Measurements from ENCODE around the gene TP53INP2.
"Not testable (repeated sequence)": the region's sequence is repeated elsewhere in the genome, so short reads cannot be mapped to it uniquely, and the experiment has no call there.

TP53INP2 gene

GRCh38 chr20:34664751-34665150, 39.4 kb upstream of the TP53INP2 start:
- H4K8ac ChIP-seq (ENCODE audit: low read depth, low read length); H3K4ac ChIP-seq (ENCODE audit: low read length); H3K23ac ChIP-seq (ENCODE audit: low read depth, low read length, poor library complexity); H2BK12ac ChIP-seq (ENCODE audit: low read length); H2BK5ac ChIP-seq (ENCODE audit: low read length); H3K4me1 ChIP-seq (ENCODE audit: control insufficient read depth in 2 of 2, insufficient read depth in 1 of 2, low read depth in 1 of 2, low read length in 2 of 2); H3K4me3 ChIP-seq (ENCODE audit: low read length in 2 of 2); H3K36me3 ChIP-seq (replicated peaks in 1 of 2; ENCODE audit: control insufficient read depth in 2 of 2, insufficient read depth in 2 of 2, low read length in 2 of 2); H2BK120ac ChIP-seq (ENCODE audit: low read depth, low read length); H2AFZ ChIP-seq (ENCODE audit: low read length); H3K9me3 ChIP-seq (replicated peaks in 1 of 2; ENCODE audit: control insufficient read depth in 2 of 2, insufficient read depth in 1 of 2, low read depth in 1 of 2, low read length in 2 of 2); H3K9ac ChIP-seq (ENCODE audit: low read depth, low read length, poor library complexity); H2AK5ac ChIP-seq (ENCODE audit: low read depth, low read length); H4K91ac ChIP-seq (ENCODE audit: low read depth, low read length, poor library complexity); H3K27ac ChIP-seq (replicated peaks; ENCODE audit: low read length); H3K79me1 ChIP-seq (ENCODE audit: low read depth, low read length); H3K14ac ChIP-seq (ENCODE audit: low read length); H3K18ac ChIP-seq (ENCODE audit: low read length); H3K27me3 ChIP-seq (ENCODE audit: control insufficient read depth in 3 of 3, insufficient read depth in 3 of 3, low read depth in 1 of 3, low read length in 3 of 3); H2BK15ac ChIP-seq (ENCODE audit: low read length); H3K4me2 ChIP-seq (ENCODE audit: insufficient read depth, low read length, poor library complexity, severe bottlenecking); DNase-seq (ENCODE audit: low spot score): not testable (repeated sequence)
- no CpG with 5 or more reads among the region's 7 CpGs for WGBS, 2 donors (ENCODE audit: extremely low coverage in 2 of 2, insufficient read length in 2 of 2, insufficient replicate concordance in 1 of 2)

GRCh38 chr20:34669094-34669493, 35.0 kb upstream of the TP53INP2 start:
- DNase-seq (ENCODE audit: low spot score), result no peak
- peaks cover 0 to 4% of the 10 kb centered on the region in 2 donors for H3K9me3 ChIP-seq (replicated peaks in 1 of 2; ENCODE audit: control insufficient read depth in 2 of 2, insufficient read depth in 1 of 2, low read depth in 1 of 2, low read length in 2 of 2)
- no peak overlapping the region for H3K4me2 ChIP-seq (ENCODE audit: insufficient read depth, low read length, poor library complexity, severe bottlenecking)
- no peak overlapping the region for H2BK15ac ChIP-seq (ENCODE audit: low read length)
- H2BK5ac ChIP-seq (ENCODE audit: low read length), result no peak overlapping the region
- H3K4me1 ChIP-seq (ENCODE audit: control insufficient read depth in 2 of 2, insufficient read depth in 1 of 2, low read depth in 1 of 2, low read length in 2 of 2), result no peaks in the 10 kb centered on the region
- no peak overlapping the region for H3K9ac ChIP-seq (ENCODE audit: low read depth, low read length, poor library complexity)
- no peak overlapping the region for H3K4me3 ChIP-seq (ENCODE audit: low read length in 2 of 2)
- H4K91ac ChIP-seq (ENCODE audit: low read depth, low read length, poor library complexity), result no peak overlapping the region
- peaks cover 3% of the 10 kb centered on the region for H3K79me1 ChIP-seq (ENCODE audit: low read depth, low read length)
- H2AFZ ChIP-seq (ENCODE audit: low read length), result no peak overlapping the region
- H3K27me3 ChIP-seq (ENCODE audit: control insufficient read depth in 3 of 3, insufficient read depth in 3 of 3, low read depth in 1 of 3, low read length in 3 of 3), result no peaks in the 10 kb centered on the region
- H3K27ac ChIP-seq (replicated peaks; ENCODE audit: low read length), result no peak overlapping the region
- no peak overlapping the region for H2BK120ac ChIP-seq (ENCODE audit: low read depth, low read length)
- no peak overlapping the region for H2BK12ac ChIP-seq (ENCODE audit: low read length)
- H3K18ac ChIP-seq (ENCODE audit: low read length), result no peak overlapping the region
- no peak overlapping the region for H3K4ac ChIP-seq (ENCODE audit: low read length)
- H3K23ac ChIP-seq (ENCODE audit: low read depth, low read length, poor library complexity), result no peak overlapping the region
- no peak overlapping the region for H3K14ac ChIP-seq (ENCODE audit: low read length)
- H2AK5ac ChIP-seq (ENCODE audit: low read depth, low read length), result no peak overlapping the region
- WGBS, 2 donors (ENCODE audit: extremely low coverage in 2 of 2, insufficient read length in 2 of 2, insufficient replicate concordance in 1 of 2), result no CpG with 5 or more reads among the region's 1 CpG
- H3K36me3 ChIP-seq (replicated peaks in 1 of 2; ENCODE audit: control insufficient read depth in 2 of 2, insufficient read depth in 2 of 2, low read length in 2 of 2), result no peaks in the 10 kb centered on the region
- H4K8ac ChIP-seq (ENCODE audit: low read depth, low read length), result no peak overlapping the region

- Histone ChIP-seq H3K4ac (ENCODE audit: low read length) (no peak overlapping the region), H4K91ac (ENCODE audit: low read depth, low read length, poor library complexity) (no peak overlapping the region), H2AFZ (ENCODE audit: low read length) (no peak overlapping the region), H2BK5ac (ENCODE audit: low read length) (no peak overlapping the region), H3K27me3 (ENCODE audit: control insufficient read depth in 3 of 3, insufficient read depth in 3 of 3, low read depth in 1 of 3, low read length in 3 of 3) (no peaks in the 10 kb centered on the region), H3K36me3 (replicated peaks in 1 of 2; ENCODE audit: control insufficient read depth in 2 of 2, insufficient read depth in 2 of 2, low read length in 2 of 2) (no peaks in the 10 kb centered on the region), H3K4me1 (ENCODE audit: control insufficient read depth in 2 of 2, insufficient read depth in 1 of 2, low read depth in 1 of 2, low read length in 2 of 2) (no peaks in the 10 kb centered on the region), H2BK120ac (ENCODE audit: low read depth, low read length) (no peak overlapping the region), H3K4me2 (ENCODE audit: insufficient read depth, low read length, poor library complexity, severe bottlenecking) (no peak overlapping the region), H3K23ac (ENCODE audit: low read depth, low read length, poor library complexity) (no peak overlapping the region), H3K79me1 (ENCODE audit: low read depth, low read length) (no peaks in the 10 kb centered on the region), H3K9ac (ENCODE audit: low read depth, low read length, poor library complexity) (no peak overlapping the region), H3K14ac (ENCODE audit: low read length) (no peak overlapping the region), H3K18ac (ENCODE audit: low read length) (no peak overlapping the region), H2AK5ac (ENCODE audit: low read depth, low read length) (no peak overlapping the region), H3K4me3 (ENCODE audit: low read length in 2 of 2) (no peak overlapping the region), H3K9me3 (replicated peaks in 1 of 2; ENCODE audit: control insufficient read depth in 2 of 2, insufficient read depth in 1 of 2, low read depth in 1 of 2, low read length in 2 of 2) (peaks cover 0 to 4% of the 10 kb centered on the region in 2 donors), H2BK15ac (ENCODE audit: low read length) (no peak overlapping the region), H2BK12ac (ENCODE audit: low read length) (no peak overlapping the region), H3K27ac (replicated peaks; ENCODE audit: low read length) (no peak overlapping the region), H4K8ac (ENCODE audit: low read depth, low read length) (no peak overlapping the region)
- DNase-seq (ENCODE audit: low spot score), result no peak
- no CpG with 5 or more reads among the region's 5 CpGs for WGBS, 2 donors (ENCODE audit: extremely low coverage in 2 of 2, insufficient read length in 2 of 2, insufficient replicate concordance in 1 of 2)
Observed at GRCh38 chr20:34673412-34673811, 30.7 kb upstream of the TP53INP2 start.

GRCh38 chr20:34675561-34675960, 28.6 kb upstream of the TP53INP2 start:
- H3K14ac ChIP-seq (ENCODE audit: low read length), result no peak overlapping the region
- H2AFZ ChIP-seq (ENCODE audit: low read length), result no peak overlapping the region
- H3K79me1 ChIP-seq (ENCODE audit: low read depth, low read length), result no peaks in the 10 kb centered on the region
- no peak for DNase-seq (ENCODE audit: low spot score)
- no peak overlapping the region for H2BK15ac ChIP-seq (ENCODE audit: low read length)
- no peaks in the 10 kb centered on the region for H3K36me3 ChIP-seq (replicated peaks in 1 of 2; ENCODE audit: control insufficient read depth in 2 of 2, insufficient read depth in 2 of 2, low read length in 2 of 2)
- no peaks in the 10 kb centered on the region for H3K4me1 ChIP-seq (ENCODE audit: control insufficient read depth in 2 of 2, insufficient read depth in 1 of 2, low read depth in 1 of 2, low read length in 2 of 2)
- H3K4ac ChIP-seq (ENCODE audit: low read length), result no peak overlapping the region
- no peak overlapping the region for H3K18ac ChIP-seq (ENCODE audit: low read length)
- H4K91ac ChIP-seq (ENCODE audit: low read depth, low read length, poor library complexity), result no peak overlapping the region
- H3K4me3 ChIP-seq (ENCODE audit: low read length in 2 of 2), result peak overlapping the region in 1 of 2 donors; percentile 96
- no peak overlapping the region for H4K8ac ChIP-seq (ENCODE audit: low read depth, low read length)
- no peak overlapping the region for H2BK12ac ChIP-seq (ENCODE audit: low read length)
- H3K4me2 ChIP-seq (ENCODE audit: insufficient read depth, low read length, poor library complexity, severe bottlenecking), result no peak overlapping the region
- no peaks in the 10 kb centered on the region for H3K9me3 ChIP-seq (replicated peaks in 1 of 2; ENCODE audit: control insufficient read depth in 2 of 2, insufficient read depth in 1 of 2, low read depth in 1 of 2, low read length in 2 of 2)
- H3K27me3 ChIP-seq (ENCODE audit: control insufficient read depth in 3 of 3, insufficient read depth in 3 of 3, low read depth in 1 of 3, low read length in 3 of 3), result no peaks in the 10 kb centered on the region
- H2BK120ac ChIP-seq (ENCODE audit: low read depth, low read length), result no peak overlapping the region
- no peak overlapping the region for H2AK5ac ChIP-seq (ENCODE audit: low read depth, low read length)
- no peak overlapping the region for H2BK5ac ChIP-seq (ENCODE audit: low read length)
- WGBS, 2 donors (ENCODE audit: extremely low coverage in 2 of 2, insufficient read length in 2 of 2, insufficient replicate concordance in 1 of 2), result no CpG with 5 or more reads among the region's 3 CpGs
- H3K9ac ChIP-seq (ENCODE audit: low read depth, low read length, poor library complexity), result no peak overlapping the region
- no peak overlapping the region for H3K27ac ChIP-seq (replicated peaks; ENCODE audit: low read length)
- no peak overlapping the region for H3K23ac ChIP-seq (ENCODE audit: low read depth, low read length, poor library complexity)

All from neuronal stem cell (in vitro differentiated cells).